AG04450 (cell line): Measurements from ENCODE around the gene HIVEP3. TPM values are rescaled to one million over a fixed set of nuclear protein-coding genes. Genes with fewer than 3 reads are reported as not detected.
A peak's percentile ranks its signal among the peaks of the same experiment; 100 is the strongest.

Experiments
- CTCF ChIA-PET: fragments of 300-600, 350-600 bp; formaldehyde crosslinking; extraction: SDS; loops from one replicate; lab custom pipeline; 2022; ENCODE audit warnings: antibody characterized with exemption, inconsistent platforms; lab: Charles Lee
- POLR2A ChIA-PET: fragments of 350-600 bp; formaldehyde crosslinking; extraction: SDS; loops from one replicate; lab custom pipeline; 2021; ENCODE audit warnings: antibody characterized with exemption, inconsistent platforms; lab: Yijun Ruan, JAX
- DNase-seq: peaks from one replicate; pipeline ENCODE4 v3.0.0-alpha.2; 2011; ENCODE audit warnings: low read depth, low spot score
- H3K27ac ChIP-seq: one replicate; pipeline ENCODE4 v1.5.1; 2012; ENCODE audit warnings: low read depth, low read length, control low read depth
- H3K27me3 ChIP-seq: one replicate; pipeline ENCODE4 v1.6.0; 2012; ENCODE audit warnings: low read length; ENCODE audit not compliant: control insufficient read depth, insufficient read depth
- H3K4me3 ChIP-seq: 2 replicates; pipeline ENCODE4 v1.5.1; 2011; ENCODE audit warnings: mild to moderate bottlenecking, low read depth, low read length, control low read depth
- H3K9me3 ChIP-seq: 2 replicates; pipeline ENCODE4 v1.5.1; 2012; ENCODE audit warnings: low read length; ENCODE audit not compliant: control insufficient read depth, insufficient read depth
- polyA plus RNA-seq: library from polyadenylated mRNA; depleted of rRNA; stranded (reverse); fragments of >200 nt; gene quantifications from 2 replicates; pipeline ENCODE4 v1.2.3, GENCODE V29; 2011
- TF ChIP-seq, protein P1 (sequence below): IDR thresholded peaks from 2 replicates; pipeline ENCODE4 v1.5.1; 2011; ENCODE audit warnings: low read depth, low read length, control low read depth, inconsistent platforms

The HIVEP3 gene
- polyA plus RNA-seq, 1 experiment, result 4.8 TPM

DNA sequence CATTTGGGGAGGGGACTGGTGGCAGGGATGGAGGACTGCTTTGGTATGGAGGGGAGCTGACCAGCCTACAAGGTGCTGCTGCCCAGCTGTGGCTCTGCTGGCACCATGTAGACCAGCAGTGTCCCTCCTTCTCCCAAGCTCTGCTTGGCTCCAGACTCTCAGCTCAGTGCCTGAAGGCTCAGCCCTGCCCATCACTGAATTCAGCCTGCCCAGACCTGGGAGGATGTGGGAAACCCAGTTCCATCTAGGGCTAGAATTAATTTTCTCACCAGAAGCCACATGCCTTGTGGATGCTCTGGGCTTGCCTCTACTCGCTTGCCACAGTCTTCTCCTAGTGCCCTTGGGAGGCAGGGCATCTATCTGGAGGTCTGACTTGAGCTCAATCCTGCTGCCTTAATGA, 239.2 kb downstream of the HIVEP3 start:
- no peak for DNase-seq
- TF ChIP-seq, protein P1, sequence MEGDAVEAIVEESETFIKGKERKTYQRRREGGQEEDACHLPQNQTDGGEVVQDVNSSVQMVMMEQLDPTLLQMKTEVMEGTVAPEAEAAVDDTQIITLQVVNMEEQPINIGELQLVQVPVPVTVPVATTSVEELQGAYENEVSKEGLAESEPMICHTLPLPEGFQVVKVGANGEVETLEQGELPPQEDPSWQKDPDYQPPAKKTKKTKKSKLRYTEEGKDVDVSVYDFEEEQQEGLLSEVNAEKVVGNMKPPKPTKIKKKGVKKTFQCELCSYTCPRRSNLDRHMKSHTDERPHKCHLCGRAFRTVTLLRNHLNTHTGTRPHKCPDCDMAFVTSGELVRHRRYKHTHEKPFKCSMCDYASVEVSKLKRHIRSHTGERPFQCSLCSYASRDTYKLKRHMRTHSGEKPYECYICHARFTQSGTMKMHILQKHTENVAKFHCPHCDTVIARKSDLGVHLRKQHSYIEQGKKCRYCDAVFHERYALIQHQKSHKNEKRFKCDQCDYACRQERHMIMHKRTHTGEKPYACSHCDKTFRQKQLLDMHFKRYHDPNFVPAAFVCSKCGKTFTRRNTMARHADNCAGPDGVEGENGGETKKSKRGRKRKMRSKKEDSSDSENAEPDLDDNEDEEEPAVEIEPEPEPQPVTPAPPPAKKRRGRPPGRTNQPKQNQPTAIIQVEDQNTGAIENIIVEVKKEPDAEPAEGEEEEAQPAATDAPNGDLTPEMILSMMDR, result no peak
- ChIA-PET CTCF (interaction anchor here (0.5 kb wide), 1 partner anchor 356 kb away, joined by 5 read pairs; no protein-coding TSS in a partner anchor), POLR2A (no interaction called here)
- Histone ChIP-seq H3K27ac (no peak overlapping the region), H3K9me3 (no peaks in the 10 kb centered on the region), H3K4me3 (no peak overlapping the region), H3K27me3 (no peaks in the 10 kb centered on the region)

DNA sequence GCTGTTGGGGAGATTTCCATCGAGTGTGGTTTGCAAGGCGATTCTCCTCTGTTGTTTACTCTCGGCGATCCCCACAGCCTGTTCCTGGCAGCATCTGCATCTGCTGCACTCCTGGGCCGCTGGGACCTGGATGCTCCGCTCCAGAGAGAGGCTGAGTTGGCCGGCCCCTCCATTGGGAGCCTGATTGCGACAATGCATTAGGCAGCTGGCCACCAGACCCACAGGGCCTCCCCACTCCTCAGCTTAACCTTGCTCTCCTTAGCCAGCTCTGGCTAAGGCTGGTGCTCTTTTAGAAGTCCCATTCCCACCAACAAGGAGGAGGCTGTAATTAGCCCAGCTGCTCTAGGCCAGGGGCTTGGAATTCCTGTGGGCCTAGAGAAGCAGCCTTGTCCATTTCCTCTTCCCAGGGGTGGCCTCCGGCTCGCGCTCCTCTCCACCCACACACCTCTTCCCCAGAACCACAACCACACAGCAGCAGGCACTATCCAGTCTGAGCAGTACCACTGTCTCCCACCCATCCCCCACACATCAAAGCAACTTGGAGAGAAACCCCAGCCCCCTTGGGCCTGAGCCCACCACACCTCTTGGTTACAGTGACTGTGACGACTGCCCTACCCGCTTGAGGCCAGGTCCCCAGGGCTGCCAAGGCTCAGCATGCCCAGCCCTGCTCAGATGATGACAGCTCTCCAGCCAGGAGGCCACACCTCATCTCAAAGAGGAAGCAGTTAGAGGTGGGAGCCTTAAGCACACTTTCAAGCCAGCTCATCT, 240.4 kb downstream of the HIVEP3 start:
- ChIA-PET POLR2A (interaction anchor here (1.2 kb wide), 1 partner anchor 13 kb away, joined by 7 read pairs; no protein-coding TSS in a partner anchor), CTCF (no interaction called here)
- DNase-seq, result peak; percentile 67
- no peaks in the 10 kb centered on the region for H3K9me3 ChIP-seq
- H3K27ac ChIP-seq, result peak overlapping the region; percentile 93
- H3K4me3 ChIP-seq, result no peak overlapping the region
- TF ChIP-seq, protein P1, result no peak
- no peaks in the 10 kb centered on the region for H3K27me3 ChIP-seq

DNA sequence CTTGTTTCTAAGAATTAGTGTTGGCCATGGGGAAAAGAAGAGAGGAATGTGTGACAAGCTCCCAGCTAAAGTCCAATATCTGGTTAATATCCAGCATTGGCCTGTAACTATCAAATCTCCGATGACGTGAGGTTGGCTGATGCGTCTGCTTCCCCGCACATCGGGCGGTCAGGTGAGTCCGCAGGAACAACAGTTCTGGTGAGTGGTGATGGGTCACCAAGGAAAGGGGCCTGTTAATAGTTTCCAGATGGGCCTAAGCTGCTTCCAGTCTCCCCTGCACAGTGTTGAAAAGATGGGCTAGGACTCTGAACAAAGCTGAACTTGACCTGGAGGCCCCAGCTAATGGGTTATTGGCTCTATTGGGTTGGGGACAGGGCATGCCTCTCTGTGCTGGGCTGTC, 241.1 kb downstream of the HIVEP3 start:
- peak overlapping the region; percentile 93 for H3K27ac ChIP-seq
- no peak overlapping the region for H3K4me3 ChIP-seq
- no peaks in the 10 kb centered on the region for H3K9me3 ChIP-seq
- no peaks in the 10 kb centered on the region for H3K27me3 ChIP-seq
- CTCF ChIA-PET, result no interaction called here
- TF ChIP-seq, protein P1, result no peak
- POLR2A ChIA-PET, result interaction anchor here (1.2 kb wide), 1 partner anchor 12 kb away, joined by 7 read pairs; no protein-coding TSS in a partner anchor
- DNase-seq, result no peak

DNA sequence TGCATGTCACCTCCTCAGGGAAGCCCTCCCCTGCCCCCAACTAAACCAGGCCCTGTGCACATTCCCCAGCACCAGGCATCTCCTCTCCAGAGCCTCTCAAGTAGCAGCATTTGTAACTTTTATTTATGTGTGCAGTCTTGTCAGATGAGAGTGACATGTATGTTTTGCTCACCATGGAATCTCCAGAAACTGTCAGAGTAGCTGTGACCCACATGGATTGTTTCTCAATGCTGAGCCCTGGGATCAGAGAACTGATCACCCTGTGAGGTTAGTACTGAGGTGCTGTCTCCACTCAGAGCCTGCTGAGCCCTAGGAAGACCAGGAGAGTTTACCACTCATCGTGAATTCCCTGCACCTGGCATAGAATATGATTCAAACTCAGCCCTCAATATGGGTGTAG, 243.3 kb downstream of the HIVEP3 start:
- CTCF ChIA-PET, result no interaction called here
- DNase-seq, result no peak
- TF ChIP-seq, protein P1, result no peak
- no peaks in the 10 kb centered on the region for H3K27me3 ChIP-seq
- no peak overlapping the region for H3K27ac ChIP-seq
- no peak overlapping the region for H3K4me3 ChIP-seq
- POLR2A ChIA-PET, result interaction anchor here (0.6 kb wide), 1 partner anchor 280 kb away, joined by 4 read pairs; no protein-coding TSS in a partner anchor
- no peaks in the 10 kb centered on the region for H3K9me3 ChIP-seq

DNA sequence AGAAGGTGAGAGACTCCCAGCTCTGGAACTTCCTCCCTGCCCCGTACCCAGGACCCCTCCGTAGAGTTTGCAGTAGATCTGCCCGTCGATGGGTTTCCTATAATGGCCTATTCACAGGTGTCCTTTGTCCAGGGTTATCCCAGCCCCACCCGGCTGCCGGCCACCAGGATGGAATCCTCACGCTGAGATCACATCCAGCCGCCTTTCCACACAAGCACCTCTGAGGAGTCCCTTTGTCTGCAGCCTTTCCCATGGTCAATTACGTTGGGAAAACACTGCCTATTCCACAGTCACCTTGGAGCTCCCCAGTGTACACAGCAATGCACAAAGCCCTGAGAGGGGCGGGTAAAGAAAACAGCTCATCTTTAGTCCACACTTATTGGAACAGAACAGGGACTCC, 244.2 kb downstream of the HIVEP3 start:
- ChIA-PET CTCF (interaction anchor here (1.3 kb wide), 1 partner anchor 52 kb away, joined by 3 read pairs; no protein-coding TSS in a partner anchor), POLR2A (no interaction called here)
- H3K27ac ChIP-seq, result no peak overlapping the region
- TF ChIP-seq, protein P1, result no peak
- no peaks in the 10 kb centered on the region for H3K27me3 ChIP-seq
- no peaks in the 10 kb centered on the region for H3K9me3 ChIP-seq
- no peak overlapping the region for H3K4me3 ChIP-seq
- DNase-seq, result no peak
